Effector memory CD4-positive, alpha-beta T cell (primary cell): ENCODE measurements around the gene HEPHL1.

Source experiments
- DNase-seq, 3 donors: peaks; one replicate each; pipeline ENCODE4 v3.0.0-alpha.2; 2020
- H3K27ac ChIP-seq: 2 replicates; pipeline ENCODE4 v1.7.0; 2013; ENCODE audit warnings: mild to moderate bottlenecking, low read length, moderate library complexity; ENCODE audit not compliant: insufficient read depth, poor library complexity, severe bottlenecking
- H3K27me3 ChIP-seq: replicated peaks from 2 replicates; pipeline ENCODE4 v1.7.0; 2013; ENCODE audit warnings: mild to moderate bottlenecking, low read length; ENCODE audit not compliant: insufficient read depth, control insufficient read depth, poor library complexity, severe bottlenecking
- H3K36me3 ChIP-seq: 2 replicates; pipeline ENCODE4 v1.7.0; 2013; ENCODE audit warnings: mild to moderate bottlenecking, low read length, moderate library complexity; ENCODE audit not compliant: control insufficient read depth, insufficient read depth
- H3K4me1 ChIP-seq: 2 replicates; pipeline ENCODE4 v1.7.0; 2013; ENCODE audit warnings: low read length, mild to moderate bottlenecking; ENCODE audit not compliant: control insufficient read depth, insufficient read depth, poor library complexity, severe bottlenecking
- H3K4me3 ChIP-seq: 2 replicates; pipeline ENCODE4 v1.7.0; 2013; ENCODE audit warnings: low read length, low read depth, mild to moderate bottlenecking; ENCODE audit not compliant: insufficient read depth, poor library complexity, severe bottlenecking
- H3K9me3 ChIP-seq: 2 replicates; pipeline ENCODE4 v1.7.0; 2013; ENCODE audit warnings: mild to moderate bottlenecking, low read length, moderate library complexity; ENCODE audit not compliant: control insufficient read depth

The HEPHL1 gene

GRCh38 chr11:94131718-94132115 lies 110.6 kb downstream of the HEPHL1 start:
- Histone ChIP-seq H3K4me3 (no peak overlapping the region), H3K27me3 (no peaks in the 10 kb centered on the region), H3K4me1 (peaks cover 17% of the 10 kb centered on the region), H3K36me3 (no peaks in the 10 kb centered on the region), H3K9me3 (no peaks in the 10 kb centered on the region), H3K27ac (no peak overlapping the region)
- no peak for DNase-seq

GRCh38 chr11:94132152-94132558 lies 111.0 kb downstream of the HEPHL1 start:
- no peak for DNase-seq
- Histone ChIP-seq H3K27ac (no peak overlapping the region), H3K4me1 (peaks cover 17% of the 10 kb centered on the region), H3K4me3 (no peak overlapping the region), H3K27me3 (no peaks in the 10 kb centered on the region), H3K9me3 (no peaks in the 10 kb centered on the region), H3K36me3 (no peaks in the 10 kb centered on the region)

- no peak overlapping the region for H3K27ac ChIP-seq
- H3K4me1 ChIP-seq: peaks cover 16% of the 10 kb centered on the region
- no peak overlapping the region for H3K4me3 ChIP-seq
- no peaks in the 10 kb centered on the region for H3K9me3 ChIP-seq
- no peaks in the 10 kb centered on the region for H3K36me3 ChIP-seq
- DNase-seq: no peak
- H3K27me3 ChIP-seq: no peaks in the 10 kb centered on the region
These were observed 111.8 kb downstream of the HEPHL1 start for GRCh38 chr11:94132823-94133408.

GRCh38 chr11:94133752-94134151 lies 112.6 kb downstream of the HEPHL1 start:
- Histone ChIP-seq H3K9me3 (no peaks in the 10 kb centered on the region), H3K36me3 (no peaks in the 10 kb centered on the region), H3K27ac (no peak overlapping the region), H3K4me3 (no peak overlapping the region), H3K27me3 (no peaks in the 10 kb centered on the region), H3K4me1 (peaks cover 12% of the 10 kb centered on the region)
- no peak for DNase-seq

DNA sequence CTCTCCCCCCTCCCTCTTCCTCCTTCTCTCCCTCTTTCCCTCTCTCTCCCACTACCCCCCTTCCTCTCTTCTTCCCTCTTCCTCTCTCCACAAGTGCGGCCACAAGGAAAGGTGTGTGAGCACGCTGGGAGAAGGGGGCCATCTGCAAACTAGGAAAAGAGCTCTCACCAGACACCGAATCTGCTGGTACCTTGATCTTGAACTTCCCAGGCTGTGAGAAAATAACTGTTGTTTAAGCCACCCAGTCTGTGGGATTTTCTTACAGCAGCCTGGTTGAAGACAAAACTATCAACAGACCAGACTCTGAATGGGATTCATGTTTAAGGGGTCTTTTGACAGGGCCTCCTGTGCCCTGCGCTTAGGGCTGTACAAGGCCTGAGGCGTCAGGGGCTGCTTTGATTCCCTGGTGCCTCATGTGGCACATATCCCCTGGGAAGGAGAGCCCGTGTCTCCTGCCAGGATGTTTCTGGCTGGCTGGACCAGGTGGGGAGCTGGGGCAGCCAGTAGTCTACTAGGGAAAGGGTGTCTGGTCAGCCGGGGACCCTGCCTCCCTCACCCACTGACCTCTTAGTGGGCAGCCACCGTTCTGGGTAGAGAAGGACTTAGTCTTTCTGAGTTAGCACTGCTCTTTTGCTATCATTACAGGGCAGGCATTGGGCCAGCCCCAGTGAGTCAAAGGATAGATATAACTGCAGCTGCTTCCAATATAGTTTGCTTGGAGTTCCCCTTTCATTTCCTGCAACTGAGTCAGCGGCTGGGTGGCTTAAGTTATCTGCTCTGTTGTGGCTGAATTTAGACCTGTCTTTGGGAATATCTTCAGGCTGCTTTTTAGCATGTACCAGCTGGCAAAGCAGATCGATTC lies 113.7 kb downstream of the HEPHL1 start:
- Histone ChIP-seq H3K27me3 (no peaks in the 10 kb centered on the region), H3K4me1 (peaks cover 10% of the 10 kb centered on the region), H3K9me3 (no peaks in the 10 kb centered on the region), H3K27ac (no peak overlapping the region), H3K4me3 (no peak overlapping the region), H3K36me3 (no peaks in the 10 kb centered on the region)
- no peak for DNase-seq

DNA sequence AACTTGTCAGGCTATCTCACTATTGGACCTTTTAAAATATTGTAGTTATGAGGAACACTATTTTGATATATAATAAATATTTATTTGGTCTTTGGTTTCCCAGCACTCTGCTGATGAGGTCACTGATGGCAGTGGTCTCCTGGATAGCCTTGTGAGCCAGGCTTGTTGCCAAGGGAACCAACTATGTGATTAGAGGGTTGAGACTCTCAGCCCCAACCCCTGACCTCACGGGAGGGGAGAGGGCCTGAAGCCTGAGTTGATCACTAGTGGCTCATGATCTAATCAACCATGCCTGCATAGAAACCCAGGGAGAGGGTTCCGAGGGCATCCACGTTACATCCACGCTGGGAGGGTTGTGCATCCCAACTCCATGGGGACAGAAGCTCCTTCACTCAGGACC lies 118.3 kb downstream of the HEPHL1 start:
- no peaks in the 10 kb centered on the region for H3K4me1 ChIP-seq
- no peaks in the 10 kb centered on the region for H3K9me3 ChIP-seq
- no peak overlapping the region for H3K27ac ChIP-seq
- DNase-seq: no peak
- H3K27me3 ChIP-seq: no peaks in the 10 kb centered on the region
- H3K4me3 ChIP-seq: no peak overlapping the region
- no peaks in the 10 kb centered on the region for H3K36me3 ChIP-seq

DNA sequence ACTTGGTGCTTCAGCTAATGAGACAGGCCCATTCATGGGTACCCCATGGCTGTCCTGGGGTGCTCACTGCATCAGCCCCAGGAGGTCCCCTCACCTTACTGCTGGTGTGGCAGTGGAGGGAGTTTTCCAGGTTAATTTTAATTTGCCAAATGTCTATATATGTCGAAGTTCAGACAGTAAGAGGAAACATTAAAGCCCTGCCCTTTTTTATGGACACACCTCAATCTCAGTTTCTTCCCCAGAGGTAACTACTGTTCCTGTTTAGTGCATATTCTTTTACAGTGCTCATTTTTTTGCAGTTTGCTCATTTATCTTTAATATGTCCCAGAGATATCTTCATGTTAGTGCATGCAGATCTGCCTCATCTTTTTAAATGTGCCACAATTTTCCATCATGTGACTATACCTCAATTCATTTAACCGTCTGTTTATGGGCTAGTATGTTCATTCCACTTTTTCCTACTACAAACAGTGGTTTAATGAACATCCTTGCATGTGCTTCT lies 119.1 kb downstream of the HEPHL1 start:
- H3K27me3 ChIP-seq: no peaks in the 10 kb centered on the region
- H3K4me3 ChIP-seq: no peak overlapping the region
- DNase-seq: no peak
- H3K27ac ChIP-seq: no peak overlapping the region
- H3K9me3 ChIP-seq: no peaks in the 10 kb centered on the region
- H3K4me1 ChIP-seq: no peaks in the 10 kb centered on the region
- no peaks in the 10 kb centered on the region for H3K36me3 ChIP-seq

GRCh38 chr11:94141511-94142307 lies 120.6 kb downstream of the HEPHL1 start:
- H3K9me3 ChIP-seq: no peaks in the 10 kb centered on the region
- H3K4me1 ChIP-seq: no peaks in the 10 kb centered on the region
- no peak overlapping the region for H3K4me3 ChIP-seq

DNA sequence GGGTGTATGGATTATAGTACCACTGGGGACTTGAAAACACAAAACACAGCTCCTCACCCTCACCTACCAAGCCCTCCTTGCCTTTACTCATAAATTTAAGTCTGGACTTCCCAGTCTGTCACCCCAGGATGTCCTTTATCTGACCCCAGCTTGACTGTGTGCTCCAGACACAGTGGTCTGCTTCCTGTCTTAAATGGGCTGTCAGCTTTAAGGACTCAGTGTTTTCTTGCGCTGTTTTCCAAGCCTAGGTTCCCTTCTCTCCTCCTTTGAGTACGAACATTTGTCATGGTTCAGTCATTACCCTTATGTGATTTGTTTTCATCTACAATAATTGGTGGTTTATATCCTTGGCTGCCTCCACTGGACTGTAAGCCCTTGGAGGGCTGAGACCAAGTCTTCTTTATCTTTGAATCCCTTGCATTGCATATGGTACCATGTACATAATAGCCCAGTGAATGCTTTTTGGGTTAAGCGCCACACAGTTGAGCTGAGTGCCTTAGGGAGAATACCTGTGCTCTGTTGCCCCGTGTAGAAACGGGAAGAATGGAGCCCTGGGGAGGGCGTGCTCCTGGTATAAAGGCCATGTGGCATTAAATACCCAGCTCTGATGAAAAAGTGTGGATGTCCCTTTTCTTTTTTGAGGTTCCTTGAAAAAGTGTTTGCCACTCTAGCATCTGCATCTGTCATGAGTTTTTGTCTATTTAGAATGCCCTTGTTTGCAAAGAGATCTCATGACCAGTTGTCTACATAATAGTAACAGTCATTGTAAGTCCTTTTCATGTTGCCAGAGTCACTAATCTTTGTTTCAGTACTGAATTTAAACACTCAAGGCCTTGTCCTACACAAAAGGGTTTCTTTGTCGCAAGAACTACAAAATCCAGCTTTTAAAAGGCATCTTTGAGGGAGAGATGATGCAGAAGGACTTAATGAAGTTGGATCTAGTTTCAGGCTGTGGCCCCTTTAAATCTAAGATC lies 121.4 kb downstream of the HEPHL1 start:
- no peak for DNase-seq
- H3K4me1 ChIP-seq: no peaks in the 10 kb centered on the region
- no peaks in the 10 kb centered on the region for H3K27me3 ChIP-seq
- no peaks in the 10 kb centered on the region for H3K9me3 ChIP-seq
- no peaks in the 10 kb centered on the region for H3K36me3 ChIP-seq
- no peak overlapping the region for H3K27ac ChIP-seq
- no peak overlapping the region for H3K4me3 ChIP-seq

More at GRCh38 chr11:94141511-94142307, 120.6 kb downstream of the HEPHL1 start:
- no peak for DNase-seq
- H3K27me3 ChIP-seq: no peaks in the 10 kb centered on the region
- H3K27ac ChIP-seq: no peak overlapping the region
- H3K36me3 ChIP-seq: no peaks in the 10 kb centered on the region
